HCT116 (cell line): ENCODE results near the gene RPL10. TPM values are rescaled to one million over a fixed set of nuclear protein-coding genes. Genes with fewer than 3 reads are reported as not detected.

Experiments used
- ATAC-seq: fragments of 200-7000 bp; cut with Tn5 transposase; 2 replicates; pipeline ENCODE4 v1.9.1; 2020; ENCODE audit warnings: mild to moderate bottlenecking, moderate library complexity
- BruUV-seq: library from RNA; stranded (reverse); fragments of 400-500 nt; replicated peaks from 2 replicates; lab custom pipeline; 2021; lab: Mats Ljungman, UMichigan
- CTCF ChIA-PET: fragments of 300-600 bp; sonication (Branson Sonifier 250); formaldehyde crosslinking; loops from one replicate; lab custom pipeline; 2021; ENCODE audit warnings: antibody characterized with exemption; lab: Charles Lee
- POLR2A ChIA-PET: fragments of 300-600, 350-600 bp; sonication (Branson Sonifier 250); formaldehyde crosslinking; loops from one replicate; lab custom pipeline; 2021; ENCODE audit warnings: antibody characterized with exemption; lab: Charles Lee
- RAD21 ChIA-PET, 2 experiments: fragments of 300-600 bp; sonication (Branson Sonifier 250); formaldehyde crosslinking; loops; one replicate each; lab custom pipeline; 2023; ENCODE audit warnings: low total read pairs in 2 of 2; ENCODE audit not compliant: uncharacterized antibody in 2 of 2, unreplicated experiment in 2 of 2, low non-redundant PET in 1 of 2; lab: Charles Lee
- DNase-seq: peaks from one replicate; pipeline ENCODE4 v3.0.0-alpha.2; 2010; ENCODE audit warnings: low read depth, low spot score
- H2AFZ ChIP-seq: fragments of 200-600 bp; shearing (Covaris generic), sonication (generic); 2 replicates; pipeline ENCODE4 v1.6.1; 2017; ENCODE audit warnings: low read depth, mixed run types, mixed read lengths, antibody characterized with exemption, low read length; ENCODE audit not compliant: poor library complexity, severe bottlenecking
- H3K27ac ChIP-seq: 2 replicates; pipeline ENCODE4 v1.5.1; 2012; ENCODE audit warnings: low read depth, low read length
- H3K27me3 ChIP-seq: fragments of 200-600 bp; sonication (generic); 2 replicates; pipeline ENCODE4 v1.6.1; 2016; ENCODE audit warnings: mixed run types, low read length, mixed read lengths; ENCODE audit not compliant: insufficient read depth
- H3K36me3 ChIP-seq, 2 experiments: fragments of 200-500 bp in 1 of 2; fragments of 200-600 bp in 1 of 2; sonication (Bioruptor generic) in 1 of 2; sonication (generic) in 1 of 2; 2 replicates each; pipeline versions ENCODE4 v1.5.1 to v1.6.1; 2014 to 2016; ENCODE audit warnings: low read length in 2 of 2, inconsistent platforms in 1 of 2, mixed read lengths in 1 of 2, mixed run types in 1 of 2; ENCODE audit not compliant: insufficient read depth in 2 of 2, control insufficient read depth in 1 of 2
- H3K4me1 ChIP-seq, 2 experiments: fragments of 200-600 bp in 1 of 2; sonication (generic) in 1 of 2; 2 replicates each; pipeline versions ENCODE4 v1.5.1 to v1.6.1; 2012 to 2017; ENCODE audit warnings: low read length in 2 of 2, inconsistent platforms in 1 of 2, mild to moderate bottlenecking in 1 of 2, mixed read lengths in 1 of 2, mixed run types in 1 of 2, moderate library complexity in 1 of 2; ENCODE audit not compliant: insufficient read depth in 2 of 2, control insufficient read depth in 1 of 2
- H3K4me2 ChIP-seq: fragments of 200-600 bp; sonication (generic); 2 replicates; pipeline ENCODE4 v1.6.1; 2017; ENCODE audit warnings: mixed run types, low read length, mixed read lengths
- H3K4me3 ChIP-seq, 2 experiments: fragments of 200-600 bp in 1 of 2; sonication (generic) in 1 of 2; replicated peaks in 1 of 2; 2 replicates each; pipeline ENCODE4 v1.5.1; 2011 to 2016; ENCODE audit warnings: low read length in 2 of 2, control low read depth in 1 of 2, low read depth in 1 of 2, mild to moderate bottlenecking in 1 of 2, mixed read lengths in 1 of 2, mixed run types in 1 of 2
- H3K79me2 ChIP-seq: fragments of 200-600 bp; sonication (generic); 2 replicates; pipeline ENCODE4 v1.6.1; 2017; ENCODE audit warnings: mild to moderate bottlenecking, mixed run types, low read length, moderate library complexity, mixed read lengths; ENCODE audit not compliant: insufficient read depth
- H3K9ac ChIP-seq: fragments of 200-600 bp; sonication (generic); 2 replicates; pipeline ENCODE4 v1.6.1; 2016; ENCODE audit warnings: low read length, mixed read lengths
- H3K9me2 ChIP-seq: fragments of 200-600 bp; sonication (generic), shearing (Covaris generic); 2 replicates; pipeline ENCODE4 v1.6.1; 2017; ENCODE audit warnings: mixed run types, mild to moderate bottlenecking, moderate library complexity; ENCODE audit not compliant: insufficient read depth
- H3K9me3 ChIP-seq, 2 experiments: fragments of 200-500 bp in 1 of 2; fragments of 200-600 bp in 1 of 2; sonication (Bioruptor generic) in 1 of 2; sonication (generic) in 1 of 2; 2 replicates each; pipeline ENCODE4 v1.6.1; 2014 to 2017; ENCODE audit warnings: low read length in 2 of 2, mixed read lengths in 2 of 2, inconsistent platforms in 1 of 2, low read depth in 1 of 2, mild to moderate bottlenecking in 1 of 2, mixed run types in 1 of 2, moderate library complexity in 1 of 2; ENCODE audit not compliant: control insufficient read depth in 1 of 2, insufficient read depth in 1 of 2
- H4K20me1 ChIP-seq: fragments of 200-600 bp; sonication (generic), shearing (Covaris generic); 2 replicates; pipeline ENCODE4 v1.6.1; 2017; ENCODE audit warnings: mixed run types, mild to moderate bottlenecking, moderate library complexity; ENCODE audit not compliant: insufficient read depth
- CBX3 ChIP-seq: IDR thresholded peaks from 2 replicates; pipeline ENCODE4 v1.6.1; 2012; ENCODE audit warnings: low read depth
- CEBPB ChIP-seq: IDR thresholded peaks from 2 replicates; pipeline ENCODE4 v1.6.1; 2012; ENCODE audit warnings: low read depth
- ELF1 ChIP-seq: IDR thresholded peaks from 2 replicates; pipeline ENCODE4 v1.6.1; 2012; ENCODE audit warnings: low read depth, borderline replicate concordance
- EZH2phosphoT487 ChIP-seq: fragments of 200-600 bp; IDR thresholded peaks from 2 replicates; pipeline ENCODE4 v1.6.1; 2018; ENCODE audit warnings: antibody characterized with exemption, borderline replicate concordance
- FOSL1 ChIP-seq: IDR thresholded peaks from 2 replicates; pipeline ENCODE4 v1.6.1; 2012; ENCODE audit warnings: low read depth
- JUND ChIP-seq: IDR thresholded peaks from 2 replicates; pipeline ENCODE4 v1.6.1; 2012
- MAX ChIP-seq: IDR thresholded peaks from 2 replicates; pipeline ENCODE4 v1.6.1; 2012
- POLR2A ChIP-seq: IDR thresholded peaks from 2 replicates; pipeline ENCODE4 v1.7.0; 2011; ENCODE audit warnings: borderline replicate concordance; ENCODE audit not compliant: insufficient read depth, insufficient read length; ENCODE audit errors: extremely low read depth
- REST ChIP-seq: IDR thresholded peaks from 2 replicates; pipeline ENCODE4 v1.6.1; 2012; ENCODE audit warnings: low read depth
- SIN3A ChIP-seq: IDR thresholded peaks from 2 replicates; pipeline ENCODE4 v1.6.1; 2012; ENCODE audit warnings: low read depth
- ZFX ChIP-seq: fragments of 450-650 bp; IDR thresholded peaks from 2 replicates; pipeline ENCODE4 v1.6.1; 2017
- intact Hi-C: fragments of 100-400 bp; cut with micrococcal nuclease; formaldehyde crosslinking; loops from 2 replicates; pipeline ENCODE4 v1.10.0; 2022
- total RNA-seq: library from RNA; stranded (reverse); gene quantifications from one replicate; pipeline ENCODE4 v1.2.1, GENCODE V29; 2021; ENCODE audit not compliant: unreplicated experiment
- TF ChIP-seq, protein P1 (sequence below): IDR thresholded peaks from 2 replicates; pipeline ENCODE4 v1.6.1; 2011; ENCODE audit warnings: mild to moderate bottlenecking, low read length, moderate library complexity; ENCODE audit not compliant: insufficient replicate concordance; ENCODE audit errors: extremely low read depth

Gene RPL10
- total RNA-seq, 1 experiment from 2014 or later: 3,069 TPM

- no peaks in the 10 kb centered on the region for H3K36me3 ChIP-seq
- CTCF ChIA-PET: no interaction called here
Observed at GRCh38 chrX:154434394-154435168, 36.4 kb downstream of the RPL10 start.

More at GRCh38 chrX:154434394-154435168, 36.4 kb downstream of the RPL10 start:
- no peak for ATAC-seq
- Histone ChIP-seq H3K9me3 (no peaks in the 10 kb centered on the region), H2AFZ (no peak overlapping the region), H3K4me2 (no peak overlapping the region), H3K9me2 (no peaks in the 10 kb centered on the region), H4K20me1 (no peaks in the 10 kb centered on the region), H3K27me3 (no peaks in the 10 kb centered on the region), H3K79me2 (peaks cover 23% of the 10 kb centered on the region), H3K9ac (no peak overlapping the region), H3K4me1 (peaks cover 3 to 15% of the 10 kb centered on the region in 2 experiments; a peak in 3 of 4 replicates), H3K27ac (no peak overlapping the region), H3K4me3 (no peak overlapping the region)
- TF ChIP-seq POLR2A (no peak), REST (no peak), JUND (no peak), CEBPB (no peak), EZH2phosphoT487 (no peak), CBX3 (no peak), SIN3A (no peak), ELF1 (no peak), MAX (no peak), ZFX (no peak), FOSL1 (no peak)
- TF ChIP-seq, protein P1, sequence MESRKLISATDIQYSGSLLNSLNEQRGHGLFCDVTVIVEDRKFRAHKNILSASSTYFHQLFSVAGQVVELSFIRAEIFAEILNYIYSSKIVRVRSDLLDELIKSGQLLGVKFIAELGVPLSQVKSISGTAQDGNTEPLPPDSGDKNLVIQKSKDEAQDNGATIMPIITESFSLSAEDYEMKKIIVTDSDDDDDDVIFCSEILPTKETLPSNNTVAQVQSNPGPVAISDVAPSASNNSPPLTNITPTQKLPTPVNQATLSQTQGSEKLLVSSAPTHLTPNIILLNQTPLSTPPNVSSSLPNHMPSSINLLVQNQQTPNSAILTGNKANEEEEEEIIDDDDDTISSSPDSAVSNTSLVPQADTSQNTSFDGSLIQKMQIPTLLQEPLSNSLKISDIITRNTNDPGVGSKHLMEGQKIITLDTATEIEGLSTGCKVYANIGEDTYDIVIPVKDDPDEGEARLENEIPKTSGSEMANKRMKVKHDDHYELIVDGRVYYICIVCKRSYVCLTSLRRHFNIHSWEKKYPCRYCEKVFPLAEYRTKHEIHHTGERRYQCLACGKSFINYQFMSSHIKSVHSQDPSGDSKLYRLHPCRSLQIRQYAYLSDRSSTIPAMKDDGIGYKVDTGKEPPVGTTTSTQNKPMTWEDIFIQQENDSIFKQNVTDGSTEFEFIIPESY: no peak
- no TSS peak for BruUV-seq
- DNase-seq: no peak
- RAD21 ChIA-PET: interaction anchor here in 1 of 2 experiments (0.5 kb wide), 1 partner anchor 20 kb away, joined by 3 read pairs; no protein-coding TSS in a partner anchor
- intact Hi-C loops: no loop called here
- POLR2A ChIA-PET: no interaction called here
